ENCODE measurements around the gene PEMT.

Gene PEMT

GRCh38 chr17:17538417-17539391, 52.8 kb downstream of the PEMT start:
- Histone ChIP-seq H3K79me2 (ENCODE audit: insufficient read depth, low read length) (no peaks in the 10 kb centered on the region), H3K9ac (ENCODE audit: low read length) (no peak overlapping the region), H3F3A (ENCODE audit: insufficient read depth) (no peaks in the 10 kb centered on the region), H4K20me1 (ENCODE audit: low read depth, low read length) (no peaks in the 10 kb centered on the region; the same call in 1 of the 2 replicates), H3K27ac (ENCODE audit: low read depth, low read length) (no peak overlapping the region), H3K9me3 (ENCODE audit: insufficient read depth, low read length) (no peaks in the 10 kb centered on the region), H2AFZ (ENCODE audit: low read depth, low read length, severe bottlenecking) (no peak overlapping the region), H3K9me2 (replicated peaks; ENCODE audit: insufficient read depth, low read length) (no peaks in the 10 kb centered on the region), H3K4me3 (ENCODE audit: insufficient read depth, low read length, poor library complexity, severe bottlenecking) (no peak overlapping the region), H3K36me3 (ENCODE audit: low read length) (no peaks in the 10 kb centered on the region), H3K4me2 (ENCODE audit: low read depth, low read length, poor library complexity, severe bottlenecking) (no peak overlapping the region), H3K27me3 (ENCODE audit: low read length) (no peaks in the 10 kb centered on the region)
- TF ChIP-seq CTCF (IDR thresholded peaks at IDR 0.05; ENCODE audit: insufficient read depth, low read length, poor library complexity, severe bottlenecking) (no peak), EZH2phosphoT487 (conservative IDR thresholded peaks at IDR 0.05; ENCODE audit: low read length) (no peak)

GRCh38 chr17:17537311-17538099, 54.0 kb downstream of the PEMT start:
- Histone ChIP-seq H3K36me3 (ENCODE audit: low read length) (no peaks in the 10 kb centered on the region), H3K9ac (ENCODE audit: low read length) (no peak overlapping the region), H3F3A (ENCODE audit: insufficient read depth) (no peaks in the 10 kb centered on the region), H3K27ac (ENCODE audit: low read depth, low read length) (no peak overlapping the region), H3K9me3 (ENCODE audit: insufficient read depth, low read length) (no peaks in the 10 kb centered on the region), H3K4me2 (ENCODE audit: low read depth, low read length, poor library complexity, severe bottlenecking) (no peak overlapping the region), H2AFZ (ENCODE audit: low read depth, low read length, severe bottlenecking) (no peak overlapping the region), H4K20me1 (ENCODE audit: low read depth, low read length) (no peaks in the 10 kb centered on the region), H3K9me2 (replicated peaks; ENCODE audit: insufficient read depth, low read length) (no peaks in the 10 kb centered on the region), H3K27me3 (ENCODE audit: low read length) (no peaks in the 10 kb centered on the region), H3K4me3 (ENCODE audit: insufficient read depth, low read length, poor library complexity, severe bottlenecking) (no peak overlapping the region), H3K79me2 (ENCODE audit: insufficient read depth, low read length) (no peaks in the 10 kb centered on the region)
- TF ChIP-seq CTCF (IDR thresholded peaks at IDR 0.05; ENCODE audit: insufficient read depth, low read length, poor library complexity, severe bottlenecking) (no peak), EZH2phosphoT487 (conservative IDR thresholded peaks at IDR 0.05; ENCODE audit: low read length) (no peak)

GRCh38 chr17:17536702-17537101, 54.8 kb downstream of the PEMT start:
- Histone ChIP-seq H3K4me2 (ENCODE audit: low read depth, low read length, poor library complexity, severe bottlenecking) (no peak overlapping the region), H3K9me3 (ENCODE audit: insufficient read depth, low read length) (no peaks in the 10 kb centered on the region), H3K36me3 (ENCODE audit: low read length) (no peaks in the 10 kb centered on the region), H3K27me3 (ENCODE audit: low read length) (no peaks in the 10 kb centered on the region), H3F3A (ENCODE audit: insufficient read depth) (no peaks in the 10 kb centered on the region), H3K9me2 (replicated peaks; ENCODE audit: insufficient read depth, low read length) (no peaks in the 10 kb centered on the region), H3K9ac (ENCODE audit: low read length) (no peak overlapping the region), H2AFZ (ENCODE audit: low read depth, low read length, severe bottlenecking) (no peak overlapping the region), H3K79me2 (ENCODE audit: insufficient read depth, low read length) (no peaks in the 10 kb centered on the region), H3K4me3 (ENCODE audit: insufficient read depth, low read length, poor library complexity, severe bottlenecking) (no peak overlapping the region), H4K20me1 (ENCODE audit: low read depth, low read length) (no peaks in the 10 kb centered on the region), H3K27ac (ENCODE audit: low read depth, low read length) (no peak overlapping the region)
- TF ChIP-seq CTCF (IDR thresholded peaks at IDR 0.05; ENCODE audit: insufficient read depth, low read length, poor library complexity, severe bottlenecking) (no peak), EZH2phosphoT487 (conservative IDR thresholded peaks at IDR 0.05; ENCODE audit: low read length) (no peak)

Measured in SU-DHL-6 (cell line).